NCI-H2227 treated with DMSO at 0.1 percent for 48 hours (cell line): ENCODE measurements around the gene LRRC31.

Source experiments
- DNase-seq: peaks from one replicate; lab custom pipeline; 2025; lab: John Stamatoyannopoulos, UW

The LRRC31 gene

GRCh38 chr3:169813278-169813677, 56.5 kb downstream of the LRRC31 start:
- no peak for DNase-seq

- DNase-seq: peak; percentile 57
These were observed 57.2 kb downstream of the LRRC31 start, which contains the start of the genes LRRC34 and LRRIQ4 for GRCh38 chr3:169812332-169813235. LRRC34 (minus strand) TSS chr3:169812904; CDS start chr3:169812548, 356 bp downstream. LRRIQ4 (plus strand) TSS chr3:169812870; CDS start chr3:169821922, 9,052 bp downstream.

GRCh38 chr3:169811631-169812331, 58.0 kb downstream of the LRRC31 start:
- DNase-seq: peak; percentile 51

GRCh38 chr3:169809230-169809795, 60.4 kb downstream of the LRRC31 start:
- DNase-seq: no peak

GRCh38 chr3:169804681-169805080, 65.1 kb downstream of the LRRC31 start:
- no peak for DNase-seq

- no peak for DNase-seq
These were observed 77.4 kb downstream of the LRRC31 start for GRCh38 chr3:169792359-169792758.

- DNase-seq: no peak
These were observed 78.9 kb downstream of the LRRC31 start for GRCh38 chr3:169790687-169791429.

GRCh38 chr3:169790219-169790618, 79.5 kb downstream of the LRRC31 start:
- no peak for DNase-seq
